Left ventricle myocardium inferior (tissue), 1 donor: ENCODE results near the gene ASIC4. TPM values are rescaled to one million over a fixed set of nuclear protein-coding genes. Genes with fewer than 3 reads are reported as not detected.

Experiments used
- DNase-seq: peaks from one replicate; pipeline ENCODE4 v3.0.0-alpha.2; 2020
- H3K27ac ChIP-seq: fragments of 200-600 bp; replicated peaks from 2 replicates; pipeline ENCODE4 v1.8.0; 2021
- H3K27me3 ChIP-seq: fragments of 200-600 bp; 2 replicates; pipeline ENCODE4 v1.8.0; 2021; ENCODE audit warnings: low read depth
- H3K36me3 ChIP-seq: fragments of 200-600 bp; 2 replicates; pipeline ENCODE4 v1.8.0; 2021
- H3K4me1 ChIP-seq: fragments of 200-600 bp; 2 replicates; pipeline ENCODE4 v1.8.0; 2021
- H3K4me3 ChIP-seq: fragments of 200-600 bp; 2 replicates; pipeline ENCODE4 v1.8.0; 2021; ENCODE audit warnings: mild to moderate bottlenecking, moderate library complexity
- H3K9me3 ChIP-seq: fragments of 200-600 bp; replicated peaks from 2 replicates; pipeline ENCODE4 v1.8.0; 2021
- CTCF ChIP-seq: fragments of 200-600 bp; IDR thresholded peaks from 2 replicates; pipeline ENCODE4 v1.8.0; 2021; ENCODE audit warnings: antibody characterized with exemption, mild to moderate bottlenecking, borderline replicate concordance
- intact Hi-C: fragments of 100-400 bp; cut with micrococcal nuclease; formaldehyde crosslinking; loops from one replicate; pipeline ENCODE4 v1.11.0; 2022
- total RNA-seq: library from RNA; stranded (reverse); fragmentation: NEBNext Ultra II Directional; extraction: Animal tissue kit (Norgen Biotek cat#: 25700); gene quantifications from one replicate; pipeline ENCODE4 v1.2.1, GENCODE V29; 2021
- donor health status: DM: no; HTN: yes; CAD: no; lungs with severe emphysema.

Gene ASIC4
- total RNA-seq, 1 donor from 2014 or later, result not detected

GRCh38 chr2:219563271-219563928, 49.1 kb downstream of the ASIC4 start:
- intact Hi-C loops, result no loop called here
- Histone ChIP-seq H3K36me3 (peaks cover 49% of the 10 kb centered on the region), H3K27ac (no peak overlapping the region), H3K27me3 (no peaks in the 10 kb centered on the region), H3K4me1 (peaks cover 31% of the 10 kb centered on the region), H3K9me3 (no peaks in the 10 kb centered on the region), H3K4me3 (no peak overlapping the region)
- no peak for DNase-seq
- TF ChIP-seq CTCF, result no peak

GRCh38 chr2:219565130-219566080, 51.1 kb downstream of the ASIC4 start:
- H3K4me3 ChIP-seq, result no peak overlapping the region
- intact Hi-C loops, result no loop called here
- no peaks in the 10 kb centered on the region for H3K9me3 ChIP-seq
- DNase-seq, result no peak
- H3K36me3 ChIP-seq, result peaks cover 49% of the 10 kb centered on the region
- peaks cover 5% of the 10 kb centered on the region for H3K27me3 ChIP-seq
- no peak overlapping the region for H3K27ac ChIP-seq
- TF ChIP-seq CTCF, result no peak
- H3K4me1 ChIP-seq, result peaks cover 40% of the 10 kb centered on the region

- no peak for DNase-seq
- Histone ChIP-seq H3K27ac (no peak overlapping the region), H3K4me1 (peaks cover 41% of the 10 kb centered on the region), H3K4me3 (no peak overlapping the region), H3K36me3 (peaks cover 47% of the 10 kb centered on the region), H3K9me3 (no peaks in the 10 kb centered on the region), H3K27me3 (peaks cover 18% of the 10 kb centered on the region)
- intact Hi-C loops, result no loop called here
- TF ChIP-seq CTCF, result no peak
Observed at GRCh38 chr2:219566640-219567039, 52.4 kb downstream of the ASIC4 start.

GRCh38 chr2:219567131-219567530, 52.8 kb downstream of the ASIC4 start:
- TF ChIP-seq CTCF, result no peak

GRCh38 chr2:219567791-219568361, 53.6 kb downstream of the ASIC4 start:
- no peaks in the 10 kb centered on the region for H3K9me3 ChIP-seq
- no peak for TF ChIP-seq CTCF
- no peak overlapping the region for H3K27ac ChIP-seq
- peaks cover 34% of the 10 kb centered on the region for H3K36me3 ChIP-seq
- intact Hi-C loops, result no loop called here
- no peak for DNase-seq
- peaks cover 42% of the 10 kb centered on the region for H3K4me1 ChIP-seq
- H3K27me3 ChIP-seq, result peaks cover 27% of the 10 kb centered on the region
- no peak overlapping the region for H3K4me3 ChIP-seq

More at GRCh38 chr2:219567131-219567530, 52.8 kb downstream of the ASIC4 start:
- Histone ChIP-seq H3K4me1 (peaks cover 38% of the 10 kb centered on the region), H3K4me3 (no peak overlapping the region), H3K27me3 (peaks cover 20% of the 10 kb centered on the region), H3K36me3 (peaks cover 42% of the 10 kb centered on the region), H3K27ac (no peak overlapping the region), H3K9me3 (no peaks in the 10 kb centered on the region)
- intact Hi-C loops, result no loop called here
- no peak for DNase-seq
